ENCODE data around the gene ZNF746. TPM values are rescaled to one million over a fixed set of nuclear protein-coding genes. Genes with fewer than 3 reads are reported as not detected.

ZNF746 gene
- total RNA-seq, 1 donor from 2014 or later, result 20.6 TPM

- Histone ChIP-seq H3K4me1 (no peaks in the 10 kb centered on the region), H3K27ac (no peak overlapping the region), H3K27me3 (ENCODE audit: low read depth) (no peaks in the 10 kb centered on the region), H3K9me3 (peaks cover 59% of the 10 kb centered on the region), H3K4me3 (no peak overlapping the region), H3K36me3 (no peaks in the 10 kb centered on the region)
- no peak for TF ChIP-seq CTCF (IDR thresholded peaks at IDR 0.05)
- DNase-seq (no peak), ATAC-seq (no peak)
- intact Hi-C loops (cut with DNase I), result no loop called here
These were observed 31.6 kb upstream of the ZNF746 start for GRCh38 chr7:149529136-149529718.

- intact Hi-C loops (cut with DNase I), result no loop called here
- Histone ChIP-seq H3K27ac (no peak overlapping the region), H3K36me3 (no peaks in the 10 kb centered on the region), H3K4me3 (no peak overlapping the region), H3K27me3 (ENCODE audit: low read depth) (no peaks in the 10 kb centered on the region), H3K4me1 (no peaks in the 10 kb centered on the region), H3K9me3 (peaks cover 51% of the 10 kb centered on the region)
- TF ChIP-seq CTCF (IDR thresholded peaks at IDR 0.05), result no peak
- DNase-seq (no peak), ATAC-seq (no peak)
These were observed 29.8 kb upstream of the ZNF746 start for GRCh38 chr7:149527414-149527813.

- Histone ChIP-seq H3K36me3 (no peaks in the 10 kb centered on the region), H3K4me1 (no peaks in the 10 kb centered on the region), H3K4me3 (no peak overlapping the region), H3K9me3 (peaks cover 34% of the 10 kb centered on the region), H3K27ac (no peak overlapping the region), H3K27me3 (ENCODE audit: low read depth) (no peaks in the 10 kb centered on the region)
- ATAC-seq (no peak), DNase-seq (no peak)
- intact Hi-C loops (cut with DNase I), result no loop called here
- TF ChIP-seq CTCF (IDR thresholded peaks at IDR 0.05), result no peak
These were observed 27.7 kb upstream of the ZNF746 start for GRCh38 chr7:149525280-149525679.

GRCh38 chr7:149524394-149524793 is 26.8 kb upstream of the ZNF746 start:
- H3K4me1 ChIP-seq, result no peaks in the 10 kb centered on the region
- H3K9me3 ChIP-seq, result peaks cover 25% of the 10 kb centered on the region
- no peak for DNase-seq
- intact Hi-C loops (cut with DNase I), result no loop called here
- no peaks in the 10 kb centered on the region for H3K36me3 ChIP-seq
- no peaks in the 10 kb centered on the region for H3K27me3 ChIP-seq (ENCODE audit: low read depth)
- TF ChIP-seq CTCF (IDR thresholded peaks at IDR 0.05), result no peak
- no peak for ATAC-seq
- no peak overlapping the region for H3K27ac ChIP-seq
- H3K4me3 ChIP-seq, result no peak overlapping the region

GRCh38 chr7:149510248-149510647 is 12.6 kb upstream of the ZNF746 start:
- no peak for TF ChIP-seq CTCF (IDR thresholded peaks at IDR 0.05)
- no peaks in the 10 kb centered on the region for H3K4me1 ChIP-seq
- DNase-seq, result no peak
- H3K36me3 ChIP-seq, result no peaks in the 10 kb centered on the region
- no peak overlapping the region for H3K4me3 ChIP-seq
- H3K9me3 ChIP-seq, result peaks cover 20% of the 10 kb centered on the region
- H3K27ac ChIP-seq, result no peak overlapping the region
- intact Hi-C loops (cut with DNase I), result no loop called here
- no peaks in the 10 kb centered on the region for H3K27me3 ChIP-seq (ENCODE audit: low read depth)
- ATAC-seq, result no peak
